GM12865 (cell line): ENCODE results near the gene PML.
"Not testable (repeated sequence)": the region's sequence is repeated elsewhere in the genome, so short reads cannot be mapped to it uniquely, and the experiment has no call there.

Experiments used
- DNase-seq: peaks from one replicate; pipeline ENCODE4 v3.0.0; 2010; ENCODE audit warnings: low read depth
- H3K4me3 ChIP-seq: 2 replicates; pipeline ENCODE4 v1.5.1; 2011; ENCODE audit warnings: mild to moderate bottlenecking, low read depth, low read length, control low read depth
- TF ChIP-seq, protein P1 (sequence below): IDR thresholded peaks from 2 replicates; pipeline ENCODE4 v1.5.1; 2011; ENCODE audit warnings: low read length, control low read depth, low read depth, inconsistent platforms; ENCODE audit not compliant: insufficient read depth; ENCODE audit errors: missing control alignments

The PML gene

DNA sequence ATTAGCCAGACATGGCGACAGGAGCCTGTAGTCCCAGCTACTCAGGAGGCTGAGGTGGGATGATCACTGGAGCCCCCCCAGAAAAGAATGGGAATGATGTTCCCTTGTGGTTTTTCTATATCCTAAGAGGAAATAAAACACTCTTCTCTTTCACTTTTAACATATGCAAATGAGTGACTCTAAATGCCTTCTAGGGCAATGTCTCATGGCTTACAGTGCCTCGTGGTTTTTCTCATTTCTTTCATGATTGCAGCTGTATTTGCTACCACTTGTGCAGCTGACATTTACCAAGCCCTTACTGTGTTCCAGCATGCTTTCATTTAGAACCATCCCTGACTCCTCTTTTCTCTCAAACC, 28.8 kb upstream of the PML start:
- peak; percentile 76 for DNase-seq
- peak overlapping the region; percentile 31 for H3K4me3 ChIP-seq
- TF ChIP-seq, protein P1, sequence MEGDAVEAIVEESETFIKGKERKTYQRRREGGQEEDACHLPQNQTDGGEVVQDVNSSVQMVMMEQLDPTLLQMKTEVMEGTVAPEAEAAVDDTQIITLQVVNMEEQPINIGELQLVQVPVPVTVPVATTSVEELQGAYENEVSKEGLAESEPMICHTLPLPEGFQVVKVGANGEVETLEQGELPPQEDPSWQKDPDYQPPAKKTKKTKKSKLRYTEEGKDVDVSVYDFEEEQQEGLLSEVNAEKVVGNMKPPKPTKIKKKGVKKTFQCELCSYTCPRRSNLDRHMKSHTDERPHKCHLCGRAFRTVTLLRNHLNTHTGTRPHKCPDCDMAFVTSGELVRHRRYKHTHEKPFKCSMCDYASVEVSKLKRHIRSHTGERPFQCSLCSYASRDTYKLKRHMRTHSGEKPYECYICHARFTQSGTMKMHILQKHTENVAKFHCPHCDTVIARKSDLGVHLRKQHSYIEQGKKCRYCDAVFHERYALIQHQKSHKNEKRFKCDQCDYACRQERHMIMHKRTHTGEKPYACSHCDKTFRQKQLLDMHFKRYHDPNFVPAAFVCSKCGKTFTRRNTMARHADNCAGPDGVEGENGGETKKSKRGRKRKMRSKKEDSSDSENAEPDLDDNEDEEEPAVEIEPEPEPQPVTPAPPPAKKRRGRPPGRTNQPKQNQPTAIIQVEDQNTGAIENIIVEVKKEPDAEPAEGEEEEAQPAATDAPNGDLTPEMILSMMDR, result no peak

DNA sequence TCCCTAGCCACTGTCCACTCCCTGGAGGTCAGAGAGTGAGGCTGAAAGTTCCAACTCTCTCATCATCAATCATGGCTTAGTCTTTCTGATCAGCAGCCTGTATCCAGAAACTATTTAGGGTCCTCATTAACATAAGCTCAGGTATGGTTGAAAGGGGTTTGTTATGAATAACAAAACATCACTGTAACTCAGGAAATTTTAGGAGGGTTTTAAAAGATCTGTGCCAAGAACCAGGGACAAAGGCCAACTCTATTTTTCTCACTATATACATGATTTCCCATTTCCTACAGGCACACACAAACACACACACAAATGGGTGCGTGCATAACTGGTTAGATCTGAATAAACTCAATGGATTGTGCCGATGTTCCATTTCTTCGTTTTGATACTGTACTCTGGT, 26.1 kb upstream of the PML start:
- DNase-seq, result no peak
- no peak overlapping the region for H3K4me3 ChIP-seq
- TF ChIP-seq, protein P1, result no peak

DNA sequence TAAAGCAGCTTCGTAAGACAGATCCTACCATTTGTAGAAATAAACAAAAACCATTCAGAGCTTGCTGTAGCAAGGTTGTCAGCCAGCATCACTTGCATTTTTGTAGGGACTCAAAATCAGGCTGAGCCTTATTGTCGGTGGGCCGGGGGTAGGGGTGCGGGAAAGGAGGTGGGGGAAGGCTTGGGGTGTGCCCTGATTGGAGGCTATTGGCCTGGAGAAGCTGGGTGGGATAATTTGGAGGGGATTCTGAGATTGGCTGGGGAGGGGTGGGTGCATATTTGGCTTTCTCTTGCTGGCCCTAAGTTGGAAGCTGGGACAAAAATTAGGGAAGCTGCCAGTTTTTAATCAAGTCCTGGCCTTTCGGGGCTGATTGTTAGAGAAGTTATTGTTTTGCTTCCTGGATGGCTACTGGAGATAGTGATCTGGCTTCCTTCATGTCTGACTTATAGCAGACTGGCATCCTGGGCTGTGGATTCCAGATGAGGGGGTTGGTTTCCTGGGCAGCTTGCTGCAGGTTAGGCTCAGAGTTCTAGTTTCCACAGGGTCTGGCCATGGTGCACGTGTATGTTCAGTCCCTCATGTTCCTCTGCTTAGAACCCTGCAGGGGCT, 25.3 kb upstream of the PML start:
- no peak overlapping the region for H3K4me3 ChIP-seq
- DNase-seq, result no peak
- TF ChIP-seq, protein P1, result no peak

DNA sequence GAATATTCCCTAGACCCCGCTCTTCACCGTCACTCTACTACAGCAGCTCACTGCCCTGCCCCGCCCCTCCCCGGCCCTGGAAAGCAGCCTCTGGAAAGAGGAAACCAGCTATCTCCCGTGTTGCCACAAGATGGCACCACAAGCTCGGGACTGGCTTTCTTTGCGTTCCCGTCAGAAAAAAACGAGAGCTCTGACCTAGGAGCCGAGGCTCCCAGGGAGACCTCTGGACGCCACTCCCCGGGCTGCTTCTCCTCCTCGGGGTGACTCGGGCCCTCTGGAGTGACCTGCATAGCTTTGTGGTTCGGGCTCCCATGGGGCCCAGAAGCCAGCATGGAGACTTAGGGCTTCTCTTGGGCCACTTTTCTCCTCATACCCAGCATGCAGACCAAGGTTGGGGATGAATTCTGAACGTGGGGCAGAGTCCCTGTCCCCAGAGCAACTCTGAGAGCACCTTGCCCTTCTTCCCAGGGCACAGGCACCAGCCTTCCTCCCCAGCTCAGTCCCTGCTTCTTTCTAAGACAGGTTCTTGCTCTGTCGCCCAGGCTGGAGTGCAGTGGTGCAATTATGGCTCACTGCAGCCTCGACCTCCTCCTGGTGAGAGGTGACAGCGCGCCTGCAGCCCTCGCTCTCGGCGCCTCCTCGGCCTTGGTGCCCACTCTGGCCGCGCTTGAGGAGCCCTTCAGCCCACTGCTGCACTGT, 21.4 kb upstream of the PML start:
- peak; percentile 84 for DNase-seq
- TF ChIP-seq, protein P1, result peak; percentile 88

DNA sequence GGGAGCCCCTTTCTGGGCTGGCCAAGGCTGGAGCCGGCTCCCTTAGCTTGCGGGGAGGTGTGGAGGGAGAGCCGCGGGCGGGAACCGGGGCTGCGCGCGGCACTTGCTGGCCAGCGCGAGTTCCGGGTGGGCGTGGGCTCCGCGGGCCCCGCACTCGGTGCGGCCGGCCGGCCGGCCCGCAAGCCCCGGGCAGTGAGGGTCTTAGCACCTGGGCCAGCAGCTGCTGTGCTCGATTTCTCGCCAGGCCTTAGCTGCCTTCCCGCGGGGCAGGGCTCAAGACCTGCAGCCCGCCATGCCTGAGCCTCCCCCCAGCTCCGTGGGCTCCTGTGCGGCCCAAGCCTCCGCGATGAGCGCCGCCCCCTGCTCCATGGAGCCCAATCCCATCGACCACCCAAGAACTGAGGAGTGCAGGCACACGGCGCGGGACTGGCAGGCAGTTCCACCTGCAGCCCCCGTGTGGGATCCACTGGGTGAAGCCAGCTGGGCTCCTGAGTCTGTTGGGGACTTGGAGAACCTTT, 20.8 kb upstream of the PML start:
- H3K4me3 ChIP-seq, DNase-seq: not testable (repeated sequence)

More for the DNA sequence above, 21.4 kb upstream of the PML start:
- H3K4me3 ChIP-seq, result no peak overlapping the region

DNA sequence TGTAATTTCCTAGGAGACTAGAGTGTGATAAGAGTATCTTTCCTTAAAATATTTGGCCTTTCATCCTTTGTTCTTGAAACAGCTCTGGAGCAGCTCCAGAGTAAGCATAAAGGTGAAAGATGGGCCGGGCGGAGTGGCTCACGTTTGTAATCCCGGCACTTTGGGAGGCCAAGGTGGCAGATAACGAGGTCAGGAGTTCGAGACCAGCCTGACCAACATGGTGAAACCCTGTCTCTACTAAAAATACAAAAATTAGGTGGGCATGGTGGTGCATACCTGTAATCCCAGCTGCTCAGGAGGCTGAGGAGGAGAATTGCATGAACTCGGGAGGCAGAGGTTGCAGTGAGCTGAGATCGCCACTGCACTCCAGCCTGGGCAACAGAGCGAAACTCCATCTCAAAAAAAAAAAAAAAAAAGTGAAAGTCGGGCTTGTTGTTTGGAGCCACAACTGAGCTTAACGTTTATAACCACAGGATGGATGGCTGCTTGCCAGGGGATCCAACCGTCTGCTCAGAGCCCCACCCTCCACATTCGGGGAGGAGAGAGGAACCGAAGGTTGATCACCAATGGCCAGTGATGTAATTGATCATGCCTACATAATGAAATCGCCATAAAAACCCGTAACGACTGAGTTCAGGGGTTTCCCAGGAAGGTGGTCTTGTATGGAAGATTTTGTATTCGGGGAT, 18.9 kb upstream of the PML start:
- peak; percentile 49 for DNase-seq
- not testable (repeated sequence) for H3K4me3 ChIP-seq

DNA sequence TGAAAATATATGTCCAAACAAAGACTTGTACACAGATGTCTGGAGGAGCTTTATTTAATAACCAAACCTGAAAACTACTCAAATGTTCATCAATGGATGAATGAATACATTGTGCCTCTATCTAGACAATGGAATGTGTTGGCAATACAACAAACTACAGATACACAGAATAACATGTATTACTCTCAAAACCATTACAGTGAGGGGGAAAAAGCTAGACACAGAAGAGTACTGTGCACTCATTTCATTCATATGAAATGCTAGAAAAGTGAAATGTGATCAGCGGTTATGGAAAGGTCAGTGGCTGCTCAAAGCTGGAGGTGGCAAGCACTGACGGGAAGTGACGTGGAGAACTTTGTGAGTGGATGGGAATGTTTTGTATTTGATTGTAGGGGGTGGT, 15.6 kb upstream of the PML start:
- DNase-seq, result no peak
- TF ChIP-seq, protein P1, result no peak
- no peak overlapping the region for H3K4me3 ChIP-seq
